Activated T-cell treated with anti-CD3 and anti-CD28 coated beads, Interleukin-2, amount 50 U/mL, for 48 hours (primary cell): ENCODE data around the gene CTNND2.
"Not testable (repeated sequence)": the region's sequence is repeated elsewhere in the genome, so short reads cannot be mapped to it uniquely, and the experiment has no call there.

Experiments used
- DNase-seq, 2 experiments: peaks; one replicate each; pipeline ENCODE4 v3.0.0-alpha.2; 2020

The CTNND2 gene

GRCh38 chr5:11449217-11449616, 455.0 kb downstream of the CTNND2 start:
- DNase-seq, result no peak

- no peak for DNase-seq
Observed at GRCh38 chr5:11443831-11444230, 460.4 kb downstream of the CTNND2 start.

GRCh38 chr5:11432116-11432515, 472.1 kb downstream of the CTNND2 start:
- no peak for DNase-seq

GRCh38 chr5:11429254-11429653, 475.0 kb downstream of the CTNND2 start:
- no peak for DNase-seq

GRCh38 chr5:11427569-11427968, 476.7 kb downstream of the CTNND2 start:
- no peak for DNase-seq

- DNase-seq, result no peak
Observed at GRCh38 chr5:11426442-11426841, 477.8 kb downstream of the CTNND2 start.

- DNase-seq, result no peak
Observed at GRCh38 chr5:11422342-11422741, 481.9 kb downstream of the CTNND2 start.

GRCh38 chr5:11420969-11421368, 483.3 kb downstream of the CTNND2 start:
- DNase-seq, result no peak

- no peak for DNase-seq
Observed at GRCh38 chr5:11415751-11416150, 488.5 kb downstream of the CTNND2 start.

- DNase-seq, result not testable (repeated sequence)
Observed at GRCh38 chr5:11414732-11415131, 489.5 kb downstream of the CTNND2 start.

GRCh38 chr5:11411621-11412020, 492.6 kb downstream of the CTNND2 start:
- DNase-seq, result no peak

GRCh38 chr5:11407556-11408145, 496.6 kb downstream of the CTNND2 start:
- no peak for DNase-seq

- no peak for DNase-seq
Observed at GRCh38 chr5:11400316-11400715, 503.9 kb downstream of the CTNND2 start.

- no peak for DNase-seq
Observed at GRCh38 chr5:11398728-11399127, 505.5 kb downstream of the CTNND2 start.

GRCh38 chr5:11397549-11397948, 506.7 kb downstream of the CTNND2 start:
- DNase-seq, result no peak

- DNase-seq, result no peak
Observed at GRCh38 chr5:11396917-11397316, 507.3 kb downstream of the CTNND2 start.

GRCh38 chr5:11394933-11395332, 509.3 kb downstream of the CTNND2 start:
- DNase-seq, result no peak

GRCh38 chr5:11390291-11390767, 513.9 kb downstream of the CTNND2 start:
- DNase-seq, result no peak

- no peak for DNase-seq
Observed at GRCh38 chr5:11387382-11387781, 516.9 kb downstream of the CTNND2 start.

- no peak for DNase-seq
Observed at GRCh38 chr5:11386398-11386797, 517.8 kb downstream of the CTNND2 start.

- no peak for DNase-seq
Observed at GRCh38 chr5:11385901-11386293, 518.3 kb downstream of the CTNND2 start.

GRCh38 chr5:11385251-11385900, 518.9 kb downstream of the CTNND2 start:
- no peak for DNase-seq

GRCh38 chr5:11384441-11385250, 519.6 kb downstream of the CTNND2 start:
- no peak for DNase-seq

- no peak for DNase-seq
Observed at GRCh38 chr5:11383506-11384095, 520.6 kb downstream of the CTNND2 start.
